K562 (cell line): Measurements from ENCODE around the gene TTC13.

Source experiments
- BRCA1 ChIP-seq, 2 experiments: fragments of 450-650 bp in 1 of 2; sonication (generic) in 1 of 2; formaldehyde crosslinking in 1 of 2; IDR thresholded peaks; 2 replicates each; pipeline versions ENCODE4 v1.5.0 to v1.6.1; 2017 to 2020; ENCODE audit warnings: mild to moderate bottlenecking in 1 of 2, missing genetic modification reagents in 1 of 2
- CCNT2 ChIP-seq: IDR thresholded peaks from 2 replicates; pipeline ENCODE4 v1.6.1; 2011; ENCODE audit warnings: borderline replicate concordance, low read depth, mild to moderate bottlenecking, moderate library complexity, mixed read lengths, low read length; ENCODE audit not compliant: insufficient read length; ENCODE audit errors: extremely low read depth
- CHD4 ChIP-seq: fragments of 200-600 bp; sonication (generic); IDR thresholded peaks from 3 replicates; pipeline ENCODE4 v1.6.1; 2012; ENCODE audit warnings: low read depth, mild to moderate bottlenecking, mixed read lengths, low read length, inconsistent platforms; ENCODE audit not compliant: insufficient read depth, insufficient replicate concordance, poor library complexity, severe bottlenecking
- NFE2L1 ChIP-seq: fragments of 450-650 bp; IDR thresholded peaks from 2 replicates; pipeline ENCODE4 v1.6.1; 2016; ENCODE audit warnings: missing genetic modification characterization, low read depth, mild to moderate bottlenecking, missing compliant biosample characterization, moderate library complexity, borderline replicate concordance
- POLR2A ChIP-seq: fragments of 450-650 bp; conservative IDR thresholded peaks from 2 replicates; pipeline ENCODE4 v1.6.1; 2016
- POLR2AphosphoS5 ChIP-seq: IDR thresholded peaks from 2 replicates; pipeline ENCODE4 v1.6.1; 2011; ENCODE audit warnings: mild to moderate bottlenecking, low read depth, low read length, moderate library complexity; ENCODE audit not compliant: control insufficient read depth, insufficient read depth
- RFX7 ChIP-seq: fragments of 250-450 bp; sonication (Bioruptor Pico); IDR thresholded peaks from 2 replicates; pipeline ENCODE4 v1.5.1; 2021; ENCODE audit warnings: mild to moderate bottlenecking
- SETDB1 ChIP-seq: IDR thresholded peaks from one replicate; pipeline ENCODE4 v1.6.1; 2012; ENCODE audit warnings: low read length, control low read depth, inconsistent platforms
- SMAD4 ChIP-seq: fragments of 250-450 bp; sonication (Bioruptor Pico); conservative IDR thresholded peaks from 2 replicates; pipeline ENCODE4 v1.8.0; 2021; ENCODE audit warnings: inconsistent platforms, mild to moderate bottlenecking, moderate library complexity
- SRSF1 ChIP-seq: fragments of 200-400 bp; formaldehyde crosslinking; IDR thresholded peaks from 2 replicates; pipeline ENCODE4 v1.6.1; 2017; ENCODE audit warnings: mild to moderate bottlenecking, low read depth, low read length, moderate library complexity
- STAT6 ChIP-seq: sonication (generic); formaldehyde crosslinking; IDR thresholded peaks from 2 replicates; pipeline ENCODE4 v1.8.1; 2023; ENCODE audit warnings: mild to moderate bottlenecking, missing genetic modification reagents
- TBP ChIP-seq: optimal IDR thresholded peaks from 2 replicates; pipeline ENCODE3; 2011; ENCODE audit warnings: low read depth, low read length, improper control_type of control experiment
- ZBTB26 ChIP-seq: fragments of 450-650 bp; formaldehyde crosslinking; IDR thresholded peaks from 2 replicates; pipeline ENCODE4 v1.4.0; 2022; ENCODE audit warnings: missing genetic modification characterization
- ZNF184 ChIP-seq: sonication (generic); formaldehyde crosslinking; IDR thresholded peaks from 2 replicates; pipeline ENCODE4 v1.5.0; 2020; ENCODE audit warnings: missing genetic modification reagents

GRCh38 chr1:230948903-230949302, 29.8 kb downstream of the TTC13 start:
- TF ChIP-seq BRCA1 (IDR thresholded peaks at IDR 0.05) (no peak), BRCA1 (CRISPR knock-in tag; IDR thresholded peaks at IDR 0.05) (no peak), SMAD4 (CRISPR knock-in tag) (no peak), NFE2L1 (tag) (no peak), CCNT2 (no peak), CHD4 (no peak), SRSF1 (no peak), ZNF184 (CRISPR knock-in tag) (no peak), RFX7 (CRISPR knock-in tag) (no peak), POLR2AphosphoS5 (no peak), STAT6 (no peak), ZBTB26 (CRISPR knock-in tag) (no peak), POLR2A (no peak), SETDB1 (no peak), TBP (no peak)
